ENCODE measurements around the gene PIAS2.

GRCh38 chr18:46883180-46883579 is 34.1 kb downstream of the PIAS2 start:
- TF ChIP-seq CTCF (IDR thresholded peaks at IDR 0.05; ENCODE audit: poor library complexity) (no peak), EZH2 (IDR thresholded peaks at IDR 0.05; ENCODE audit: borderline replicate concordance) (no peak), EZH2phosphoT487 (IDR thresholded peaks at IDR 0.05; ENCODE audit: low read depth, severe bottlenecking, unreplicated experiment) (no peak)
